Prostate gland (tissue), 2 donors: ENCODE data around the gene HDDC3. TPM values are rescaled to one million over a fixed set of nuclear protein-coding genes. Genes with fewer than 3 reads are reported as not detected.

ENCODE experiments used
- DNase-seq: peaks from one replicate; pipeline ENCODE4 v3.0.0-alpha.2; 2019; ENCODE audit warnings: low spot score
- H3K27ac ChIP-seq, 2 donors: fragments of 200-600 bp; sonication (generic); 2 replicates each; pipeline ENCODE4 v1.5.1; 2017 to 2019
- H3K27me3 ChIP-seq: fragments of 200-600 bp; sonication (generic); replicated peaks from 2 replicates; pipeline ENCODE4 v1.5.1; 2019; ENCODE audit not compliant: insufficient read depth
- H3K36me3 ChIP-seq, 2 donors: fragments of 200-600 bp; sonication (generic); 1 replicate in 1 of 2; 2 replicates in 1 of 2; pipeline versions ENCODE4 v1.5.1 to v1.8.1; 2017 to 2019
- H3K4me1 ChIP-seq: fragments of 200-600 bp; sonication (generic); replicated peaks from 2 replicates; pipeline ENCODE4 v1.5.1; 2019
- H3K4me3 ChIP-seq, 2 donors: fragments of 200-600 bp; sonication (generic); 2 replicates each; pipeline ENCODE4 v1.5.1; 2017 to 2019
- H3K9me3 ChIP-seq: fragments of 200-600 bp; sonication (generic); 2 replicates; pipeline ENCODE4 v1.5.1; 2017
- CTCF ChIP-seq, 4 experiments: fragments of 200-600 bp in 2 of 4; fragments of 450-650 bp in 2 of 4; sonication (generic) in 2 of 4; IDR thresholded peaks; 1 replicate in 3 of 4; 2 replicates in 1 of 4; pipeline ENCODE4 v1.5.1; 2016 to 2019; ENCODE audit warnings: antibody characterized with exemption in 4 of 4, mild to moderate bottlenecking in 2 of 4, moderate library complexity in 2 of 4
- POLR2A ChIP-seq: fragments of 450-650 bp; IDR thresholded peaks from one replicate; pipeline ENCODE4 v1.6.1; 2016; ENCODE audit warnings: antibody characterized with exemption, mild to moderate bottlenecking
- POLR2AphosphoS5 ChIP-seq: sonication (generic); formaldehyde crosslinking; IDR thresholded peaks from one replicate; pipeline ENCODE4 v1.6.1; 2017; ENCODE audit warnings: antibody characterized with exemption
- WGBS: methylation state at CpG from one replicate; pipeline ENCODE4 v1.1.5; 2018; 5-methylcytosine and 5-hydroxymethylcytosine counted together
- intact Hi-C: fragments of 100-400 bp; cut with DNase I; formaldehyde crosslinking; loops from one replicate; pipeline ENCODE4 v1.14.2; 2022
- total RNA-seq, 2 donors: library from RNA; depleted of rRNA; stranded (reverse); fragments of >200 nt; gene quantifications; one replicate each; pipeline ENCODE4 v1.1.0, GENCODE V29; 2016

Gene HDDC3
- total RNA-seq, 2 donors from 2014 or later, result 16.2 to 30.6 TPM

- Histone ChIP-seq H3K9me3 (no peaks in the 10 kb centered on the region), H3K36me3 (peaks cover 7 to 26% of the 10 kb centered on the region in 2 donors), H3K4me1 (no peaks in the 10 kb centered on the region), H3K4me3 (no peak overlapping the region), H3K27ac (no peak overlapping the region), H3K27me3 (no peaks in the 10 kb centered on the region)
- no peak for TF ChIP-seq POLR2A
- no peak for TF ChIP-seq POLR2AphosphoS5
- no peak for TF ChIP-seq CTCF (IDR thresholded peaks at IDR 0.05)
- intact Hi-C loops, result no loop called here
- 77% methylated on average over 12 of the region's 12 CpGs for WGBS
- no peak for DNase-seq
Observed at GRCh38 chr15:90890839-90891238, 41.5 kb downstream of the HDDC3 start.

- Histone ChIP-seq H3K27me3 (no peaks in the 10 kb centered on the region), H3K36me3 (peaks cover 7 to 26% of the 10 kb centered on the region in 2 donors), H3K9me3 (no peaks in the 10 kb centered on the region), H3K4me1 (peaks cover under 1% of the 10 kb centered on the region), H3K27ac (no peak overlapping the region), H3K4me3 (no peak overlapping the region)
- 81% methylated on average over 30 of the region's 31 CpGs for WGBS
- no peak for TF ChIP-seq POLR2AphosphoS5
- no peak for TF ChIP-seq CTCF (IDR thresholded peaks at IDR 0.05)
- TF ChIP-seq POLR2A, result no peak
- intact Hi-C loops, result loop anchor here (10.0 kb wide), 1 partner anchor 575 kb away; no protein-coding TSS in a partner anchor
- DNase-seq, result no peak
Observed at GRCh38 chr15:90889736-90890456, 42.5 kb downstream of the HDDC3 start.

- H3K36me3 ChIP-seq, result peaks cover 7 to 26% of the 10 kb centered on the region in 2 donors
- peaks cover 6% of the 10 kb centered on the region for H3K4me1 ChIP-seq
- H3K27ac ChIP-seq, result no peak overlapping the region
- H3K27me3 ChIP-seq, result no peaks in the 10 kb centered on the region
- DNase-seq, result no peak
- TF ChIP-seq CTCF (IDR thresholded peaks at IDR 0.05) (no peak), POLR2AphosphoS5 (no peak), POLR2A (no peak)
- H3K4me3 ChIP-seq, result no peak overlapping the region
- intact Hi-C loops, result loop anchor here (10.0 kb wide), 1 partner anchor 575 kb away; no protein-coding TSS in a partner anchor
- 80% methylated on average over 18 of the region's 18 CpGs for WGBS
- no peaks in the 10 kb centered on the region for H3K9me3 ChIP-seq
Observed at GRCh38 chr15:90889313-90889730, 43.0 kb downstream of the HDDC3 start.

DNA sequence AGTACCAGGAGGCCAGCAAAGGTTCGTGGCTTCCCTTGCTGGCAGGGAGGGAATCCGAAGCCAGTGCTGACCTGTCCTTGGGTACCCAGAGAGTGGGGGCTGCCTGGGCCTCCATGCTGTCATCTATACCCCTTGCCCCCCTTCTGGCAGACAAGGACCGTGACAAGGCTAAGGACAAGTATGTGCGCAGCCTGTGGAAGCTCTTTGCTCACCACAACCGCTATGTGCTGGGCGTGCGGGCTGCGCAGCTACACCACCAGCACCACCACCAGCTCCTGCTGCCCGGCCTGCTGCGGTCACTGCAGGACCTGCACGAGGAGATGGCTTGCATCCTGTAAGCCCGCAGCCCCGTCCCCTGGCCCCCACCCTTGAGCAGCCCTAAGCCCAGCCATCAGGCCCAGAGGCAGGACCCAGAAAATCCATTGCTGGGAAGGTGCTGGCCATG lies 45.3 kb downstream of the HDDC3 start:
- H3K4me3 ChIP-seq, result no peak overlapping the region
- peaks cover 6% of the 10 kb centered on the region for H3K4me1 ChIP-seq
- no peak for TF ChIP-seq CTCF (IDR thresholded peaks at IDR 0.05)
- DNase-seq, result no peak
- no peak overlapping the region for H3K27ac ChIP-seq
- 87% methylated on average over 6 of the region's 13 CpGs for WGBS
- no peaks in the 10 kb centered on the region for H3K27me3 ChIP-seq
- intact Hi-C loops, result loop anchor here (10.0 kb wide), 1 partner anchor 572 kb away; no protein-coding TSS in a partner anchor
- H3K9me3 ChIP-seq, result no peaks in the 10 kb centered on the region
- peaks cover 7 to 11% of the 10 kb centered on the region in 2 donors for H3K36me3 ChIP-seq

DNA sequence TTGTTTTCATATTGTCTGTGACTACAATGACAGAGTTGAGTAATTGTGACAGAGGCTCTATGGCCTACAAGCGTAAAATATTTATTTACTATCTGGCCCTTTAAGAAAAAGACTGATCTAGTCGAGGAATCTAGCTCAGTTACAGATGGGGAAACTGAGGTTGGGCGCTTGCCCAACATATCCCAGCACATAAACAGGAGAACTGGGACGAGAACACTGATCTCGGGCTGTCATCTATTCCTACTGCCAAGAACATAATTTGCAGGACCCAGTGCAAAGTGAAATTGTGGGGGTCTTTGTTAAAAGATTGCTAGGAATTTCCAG lies 46.1 kb downstream of the HDDC3 start:
- Histone ChIP-seq H3K27ac (no peak overlapping the region), H3K4me3 (no peak overlapping the region), H3K36me3 (peaks cover 2 to 14% of the 10 kb centered on the region in 2 donors), H3K4me1 (peaks cover 6% of the 10 kb centered on the region), H3K27me3 (no peaks in the 10 kb centered on the region), H3K9me3 (no peaks in the 10 kb centered on the region)
- 32% methylated on average over 5 of the region's 5 CpGs for WGBS
- no peak for DNase-seq
- TF ChIP-seq CTCF (IDR thresholded peaks at IDR 0.05), result no peak
- TF ChIP-seq POLR2A, result no peak
- no peak for TF ChIP-seq POLR2AphosphoS5
- intact Hi-C loops, result loop anchor here (10.0 kb wide), 1 partner anchor 571 kb away; no protein-coding TSS in a partner anchor
